Activated B cell treated with CpG ODN at 0.5 μM for 24 hours (primary cell): ENCODE data around the gene SYT11. TPM values are rescaled to one million over a fixed set of nuclear protein-coding genes. Genes with fewer than 3 reads are reported as not detected.

Source experiments
- ATAC-seq: fragments of 200-7000 bp; cut with Tn5 transposase; one replicate; pipeline ENCODE4 v1.10.0; 2021; ENCODE audit warnings: low read depth, mild to moderate bottlenecking, moderate library complexity
- CTCF ChIA-PET: fragments of 350-600 bp; sonication (Branson Sonifier 250); formaldehyde crosslinking; loops from one replicate; lab custom pipeline; 2021; ENCODE audit warnings: antibody characterized with exemption; lab: Charles Lee
- POLR2A ChIA-PET: fragments of 350-600 bp; sonication (Branson Sonifier 250); formaldehyde crosslinking; loops from one replicate; lab custom pipeline; 2021; ENCODE audit warnings: antibody characterized with exemption; lab: Charles Lee
- DNase-seq: peaks from one replicate; pipeline ENCODE4 v3.0.0; 2022
- H3K27ac Mint-ChIP-seq: one replicate; pipeline ENCODE4 v1.8.0; 2020; ENCODE audit warnings: mixed read lengths
- H3K27me3 Mint-ChIP-seq: one replicate; pipeline ENCODE4 v1.8.0; 2021; ENCODE audit warnings: mixed read lengths
- H3K36me3 Mint-ChIP-seq: one replicate; pipeline ENCODE4 v1.8.0; 2021; ENCODE audit warnings: low read depth, mixed read lengths
- H3K4me1 Mint-ChIP-seq: one replicate; pipeline ENCODE4 v1.8.0; 2021; ENCODE audit warnings: mixed read lengths
- H3K4me3 Mint-ChIP-seq: one replicate; pipeline ENCODE4 v1.8.0; 2020; ENCODE audit warnings: mild to moderate bottlenecking, mixed read lengths
- H3K9me3 Mint-ChIP-seq: one replicate; pipeline ENCODE4 v1.8.0; 2020; ENCODE audit warnings: mixed read lengths
- CTCF ChIP-seq: fragments of 200-600 bp; IDR thresholded peaks from one replicate; pipeline ENCODE4 v1.8.0; 2022; ENCODE audit warnings: antibody characterized with exemption, mild to moderate bottlenecking
- intact Hi-C: fragments of 100-400 bp; cut with micrococcal nuclease; formaldehyde crosslinking; loops from one replicate; pipeline ENCODE4 v1.15.1; 2024
- total RNA-seq: library from RNA; stranded (reverse); gene quantifications from 2 replicates; pipeline ENCODE4 v1.2.3, GENCODE V29; 2022

Gene SYT11
- total RNA-seq, 1 donor from 2014 or later: 3.7 TPM

GRCh38 chr1:155898888-155899287, 39.5 kb downstream of the SYT11 start:
- Mint-ChIP-seq H3K27me3 (no peaks in the 10 kb centered on the region), H3K9me3 (no peaks in the 10 kb centered on the region), H3K4me3 (no peak overlapping the region), H3K27ac (no peak overlapping the region), H3K36me3 (peaks cover 50% of the 10 kb centered on the region), H3K4me1 (no peaks in the 10 kb centered on the region)
- intact Hi-C loops: no loop called here
- POLR2A ChIA-PET: no interaction called here
- TF ChIP-seq CTCF: no peak
- ATAC-seq (no peak), DNase-seq (no peak)
- CTCF ChIA-PET: interaction anchor here (0.6 kb wide), 1 partner anchor 359 kb away, joined by 3 read pairs; no protein-coding TSS in a partner anchor

- no peak for ATAC-seq
- no peak overlapping the region for H3K27ac Mint-ChIP-seq
- no peaks in the 10 kb centered on the region for H3K9me3 Mint-ChIP-seq
- peaks cover 58% of the 10 kb centered on the region for H3K36me3 Mint-ChIP-seq
- no peaks in the 10 kb centered on the region for H3K4me1 Mint-ChIP-seq
- H3K4me3 Mint-ChIP-seq: no peak overlapping the region
- no peaks in the 10 kb centered on the region for H3K27me3 Mint-ChIP-seq
- ChIA-PET POLR2A (no interaction called here), CTCF (interaction anchor here (0.6 kb wide), 1 partner anchor 360 kb away, joined by 3 read pairs; no protein-coding TSS in a partner anchor)
- no peak for TF ChIP-seq CTCF
- intact Hi-C loops: no loop called here
- DNase-seq: no peak
Measured at GRCh38 chr1:155899683-155900082, 40.3 kb downstream of the SYT11 start.

- ATAC-seq (no peak), DNase-seq (no peak)
- Mint-ChIP-seq H3K27ac (no peak overlapping the region), H3K9me3 (no peaks in the 10 kb centered on the region), H3K4me1 (no peaks in the 10 kb centered on the region), H3K4me3 (no peak overlapping the region), H3K36me3 (peaks cover 63% of the 10 kb centered on the region), H3K27me3 (no peaks in the 10 kb centered on the region)
- POLR2A ChIA-PET: no interaction called here
- CTCF ChIA-PET: no interaction called here
- no peak for TF ChIP-seq CTCF
- intact Hi-C loops: no loop called here
Measured at GRCh38 chr1:155900161-155900560, 40.8 kb downstream of the SYT11 start.

GRCh38 chr1:155904261-155904660, 44.9 kb downstream of the SYT11 start:
- Mint-ChIP-seq H3K9me3 (no peaks in the 10 kb centered on the region), H3K27ac (no peak overlapping the region), H3K4me3 (no peak overlapping the region), H3K4me1 (no peaks in the 10 kb centered on the region), H3K36me3 (peaks cover 75% of the 10 kb centered on the region), H3K27me3 (no peaks in the 10 kb centered on the region)
- ChIA-PET CTCF (interaction anchor here (0.9 to 1.1 kb wide), 2 partner anchors 12 to 86 kb away, joined by 3 read pairs; no protein-coding TSS in a partner anchor), POLR2A (interaction anchor here (0.7 kb wide), 1 partner anchor 49 kb away, joined by 4 read pairs; no protein-coding TSS in a partner anchor)
- TF ChIP-seq CTCF: no peak
- ATAC-seq (no peak), DNase-seq (no peak)
- intact Hi-C loops: no loop called here

- peaks cover 22% of the 10 kb centered on the region for H3K4me1 Mint-ChIP-seq
- intact Hi-C loops: loop anchor here (2.0 to 5.0 kb wide), 2 partner anchors 69 to 142 kb away; partner anchors contain the start of genes ARHGEF2, LAMTOR2 and UBQLN4
- ChIA-PET POLR2A (interaction anchor here (0.6 to 0.7 kb wide), 4 partner anchors 24 to 737 kb away, joined by 3 to 4 read pairs (median 4); no protein-coding TSS in a partner anchor), CTCF (no interaction called here)
- H3K9me3 Mint-ChIP-seq: no peaks in the 10 kb centered on the region
- TF ChIP-seq CTCF: no peak
- DNase-seq: no peak
- peaks cover 78% of the 10 kb centered on the region for H3K36me3 Mint-ChIP-seq
- ATAC-seq: peak; percentile 13
- peak overlapping the region; percentile 99 for H3K4me3 Mint-ChIP-seq
- H3K27me3 Mint-ChIP-seq: no peaks in the 10 kb centered on the region
- peak overlapping the region; percentile 97 for H3K27ac Mint-ChIP-seq
Measured at GRCh38 chr1:155909894-155910293, 50.5 kb downstream of the SYT11 start.
